NCI-H1417 treated with DMSO at 0.1 percent for 48 hours (cell line): Measurements from ENCODE around the gene TTBK1.
"Not testable (repeated sequence)": the region's sequence is repeated elsewhere in the genome, so short reads cannot be mapped to it uniquely, and the experiment has no call there.

Experiments
- DNase-seq: peaks from one replicate; lab custom pipeline; 2025; lab: John Stamatoyannopoulos, UW

The TTBK1 gene

GRCh38 chr6:43287717-43288679 lies 44.7 kb downstream of the TTBK1 start:
- DNase-seq = no peak

- no peak for DNase-seq
Observed at GRCh38 chr6:43290339-43290904, 47.1 kb downstream of the TTBK1 start.

- no peak for DNase-seq
Observed at GRCh38 chr6:43290905-43291355, 47.6 kb downstream of the TTBK1 start.

GRCh38 chr6:43291708-43292107 lies 48.4 kb downstream of the TTBK1 start:
- no peak for DNase-seq

GRCh38 chr6:43292341-43292740 lies 49.1 kb downstream of the TTBK1 start:
- DNase-seq = no peak

- no peak for DNase-seq
Observed at GRCh38 chr6:43292763-43293318, 49.6 kb downstream of the TTBK1 start.

- DNase-seq = no peak
Observed at GRCh38 chr6:43293698-43294097, 50.4 kb downstream of the TTBK1 start.

- no peak for DNase-seq
Observed at GRCh38 chr6:43294536-43294935, 51.3 kb downstream of the TTBK1 start.

GRCh38 chr6:43295456-43295855 lies 52.2 kb downstream of the TTBK1 start:
- DNase-seq = no peak

GRCh38 chr6:43296780-43297497 lies 53.7 kb downstream of the TTBK1 start:
- no peak for DNase-seq

GRCh38 chr6:43297644-43298564 lies 54.6 kb downstream of the TTBK1 start, which contains the start of gene SLC22A7:
Gene SLC22A7, plus strand, starts transcription at chr6:43298260. Its CDS starts 99 bp downstream, at chr6:43298359.
- no peak for DNase-seq

GRCh38 chr6:43298565-43299337 lies 55.5 kb downstream of the TTBK1 start:
- DNase-seq = no peak

GRCh38 chr6:43299338-43300293 lies 56.3 kb downstream of the TTBK1 start:
- DNase-seq = no peak

- DNase-seq = no peak
Observed at GRCh38 chr6:43301081-43301870, 58.0 kb downstream of the TTBK1 start.

GRCh38 chr6:43302126-43302525 lies 58.8 kb downstream of the TTBK1 start:
- DNase-seq = no peak

GRCh38 chr6:43303006-43303405 lies 59.7 kb downstream of the TTBK1 start:
- DNase-seq = not testable (repeated sequence)

- DNase-seq = no peak
Observed at GRCh38 chr6:43303751-43304331, 60.6 kb downstream of the TTBK1 start.

- no peak for DNase-seq
Observed at GRCh38 chr6:43304361-43304760, 61.1 kb downstream of the TTBK1 start.
